NCI-H2107 treated with DMSO at 0.1 percent for 48 hours (cell line): ENCODE measurements around the gene ZNF700.
"Not testable (repeated sequence)": the region's sequence is repeated elsewhere in the genome, so short reads cannot be mapped to it uniquely, and the experiment has no call there.

Experiments
- DNase-seq: peaks from one replicate; lab custom pipeline; 2025; ENCODE audit not compliant: unreplicated experiment; lab: John Stamatoyannopoulos, UW

The ZNF700 gene

GRCh38 chr19:11987405-11988281 is 62.7 kb downstream of the ZNF700 start:
- peak; percentile 80 for DNase-seq

GRCh38 chr19:11989112-11989456 is 64.2 kb downstream of the ZNF700 start:
- no peak for DNase-seq

GRCh38 chr19:11991921-11992320 is 67.0 kb downstream of the ZNF700 start:
- DNase-seq = not testable (repeated sequence)

- DNase-seq = no peak
These were observed 70.3 kb downstream of the ZNF700 start for GRCh38 chr19:11995174-11995573.
